Natural killer cell (primary cell): ENCODE data around the gene RAB3C. TPM values are rescaled to one million over a fixed set of nuclear protein-coding genes. Genes with fewer than 3 reads are reported as not detected.

ENCODE experiments used
- ATAC-seq, 3 donors: fragments of 150-1000 bp in 2 of 3; fragments of 200-7000 bp in 1 of 3; cut with Tn5 transposase; 1 replicate in 1 of 3; 2 replicates in 2 of 3; pipeline ENCODE4 v1.10.0; 2021; ENCODE audit warnings: mild to moderate bottlenecking in 2 of 3, moderate library complexity in 2 of 3
- DNase-seq, 2 donors: peaks; one replicate each; pipeline versions ENCODE4 v3.0.0 to v3.0.0-alpha.2; 2013 to 2021; ENCODE audit warnings: mixed read lengths in 1 of 2
- H3K27ac ChIP-seq: one replicate; pipeline ENCODE4 v1.5.1; 2013; ENCODE audit warnings: mild to moderate bottlenecking, low read length
- H3K27me3 ChIP-seq: one replicate; pipeline ENCODE4 v1.6.1; 2013; ENCODE audit warnings: low read length; ENCODE audit not compliant: control insufficient read depth, insufficient read depth
- H3K36me3 ChIP-seq: one replicate; pipeline ENCODE4 v1.6.1; 2013; ENCODE audit warnings: low read length; ENCODE audit not compliant: control insufficient read depth, insufficient read depth
- H3K4me1 ChIP-seq: one replicate; pipeline ENCODE4 v1.6.1; 2013; ENCODE audit warnings: low read length; ENCODE audit not compliant: control insufficient read depth, insufficient read depth
- H3K4me3 ChIP-seq: one replicate; pipeline ENCODE4 v1.5.1; 2013; ENCODE audit warnings: low read length
- H3K9me3 ChIP-seq: one replicate; pipeline ENCODE4 v1.6.1; 2013; ENCODE audit warnings: low read length; ENCODE audit not compliant: control insufficient read depth, insufficient read depth
- H3K27ac Mint-ChIP-seq, 2 donors: one replicate each; pipeline ENCODE4 v1.8.0; 2022; ENCODE audit warnings: mild to moderate bottlenecking in 2 of 2, mixed read lengths in 2 of 2, moderate library complexity in 1 of 2
- H3K27me3 Mint-ChIP-seq, 2 donors: one replicate each; pipeline ENCODE4 v1.8.0; 2022; ENCODE audit warnings: low read depth in 2 of 2, mixed read lengths in 2 of 2
- H3K36me3 Mint-ChIP-seq: one replicate; pipeline ENCODE4 v1.8.0; 2022; ENCODE audit warnings: mixed read lengths
- H3K4me1 Mint-ChIP-seq, 2 donors: one replicate each; pipeline ENCODE4 v1.8.0; 2022; ENCODE audit warnings: mixed read lengths in 2 of 2
- H3K4me3 Mint-ChIP-seq: one replicate; pipeline ENCODE4 v1.8.0; 2022; ENCODE audit warnings: mild to moderate bottlenecking, moderate library complexity, mixed read lengths
- H3K9me3 Mint-ChIP-seq, 2 donors: one replicate each; pipeline ENCODE4 v1.8.0; 2022; ENCODE audit warnings: mixed read lengths in 2 of 2
- CTCF ChIP-seq: fragments of 200-600 bp; IDR thresholded peaks from one replicate; pipeline ENCODE4 v1.8.0; 2022; ENCODE audit warnings: antibody characterized with exemption
- WGBS: methylation state at CpG from one replicate; pipeline ENCODE4 v1.1.7; 2013; ENCODE audit warnings: missing lambda C conversion rate; ENCODE audit not compliant: insufficient coverage; 5-methylcytosine and 5-hydroxymethylcytosine counted together
- intact Hi-C: fragments of 100-400 bp; cut with micrococcal nuclease; formaldehyde crosslinking; loops from one replicate; pipeline ENCODE4 v1.14.2; 2022
- total RNA-seq, 4 donors: library from RNA; stranded (reverse); fragments of 120-200 nt in 1 of 4; gene quantifications; one replicate each; pipeline versions ENCODE4 v1.2.3 to v1.2.4, GENCODE V29; 2013 to 2022

Gene RAB3C
- total RNA-seq, 3 donors from 2014 or later (not counting 1 experiment from before 2014, with no cell fraction given): 0.05 TPM; not detected in 2

- Mint-ChIP-seq H3K27me3 (no peaks in the 10 kb centered on the region), H3K4me3 (no peak overlapping the region), H3K27ac (no peak overlapping the region), H3K9me3 (peaks cover 0 to 2% of the 10 kb centered on the region in 2 donors), H3K36me3 (no peaks in the 10 kb centered on the region), H3K4me1 (no peaks in the 10 kb centered on the region)
- WGBS: no CpG with 5 or more reads among the region's 1 CpG
- no peak for DNase-seq
- Histone ChIP-seq H3K36me3 (no peaks in the 10 kb centered on the region), H3K27me3 (no peaks in the 10 kb centered on the region), H3K27ac (no peak overlapping the region), H3K4me3 (no peak overlapping the region), H3K9me3 (no peaks in the 10 kb centered on the region), H3K4me1 (no peaks in the 10 kb centered on the region)
- ATAC-seq: no peak
- intact Hi-C loops: no loop called here
- TF ChIP-seq CTCF: no peak
These were observed 37.5 kb downstream of the RAB3C start for GRCh38 chr5:58620336-58620735.

GRCh38 chr5:58622936-58623871 lies 40.3 kb downstream of the RAB3C start:
- peaks cover 0 to 2% of the 10 kb centered on the region in 2 donors for H3K9me3 Mint-ChIP-seq
- no peaks in the 10 kb centered on the region for H3K27me3 Mint-ChIP-seq
- TF ChIP-seq CTCF: no peak
- no peaks in the 10 kb centered on the region for H3K4me1 Mint-ChIP-seq
- H3K27me3 ChIP-seq: no peaks in the 10 kb centered on the region
- H3K4me1 ChIP-seq: no peaks in the 10 kb centered on the region
- H3K4me3 Mint-ChIP-seq: no peak overlapping the region
- 84% methylated on average over 2 of the region's 3 CpGs for WGBS
- no peak overlapping the region for H3K27ac ChIP-seq
- no peaks in the 10 kb centered on the region for H3K9me3 ChIP-seq
- H3K36me3 ChIP-seq: no peaks in the 10 kb centered on the region
- H3K4me3 ChIP-seq: no peak overlapping the region
- H3K36me3 Mint-ChIP-seq: no peaks in the 10 kb centered on the region
- H3K27ac Mint-ChIP-seq: no peak overlapping the region
- no peak for ATAC-seq
- no peak for DNase-seq
- intact Hi-C loops: no loop called here

- Mint-ChIP-seq H3K36me3 (no peaks in the 10 kb centered on the region), H3K27me3 (no peaks in the 10 kb centered on the region), H3K4me3 (no peak overlapping the region), H3K27ac (no peak overlapping the region), H3K9me3 (peaks cover 0 to 2% of the 10 kb centered on the region in 2 donors), H3K4me1 (no peaks in the 10 kb centered on the region)
- ATAC-seq (no peak), DNase-seq (no peak)
- 81% methylated on average over 4 of the region's 5 CpGs for WGBS
- H3K36me3 ChIP-seq: no peaks in the 10 kb centered on the region
- no peaks in the 10 kb centered on the region for H3K9me3 ChIP-seq
- intact Hi-C loops: no loop called here
- H3K27me3 ChIP-seq: no peaks in the 10 kb centered on the region
- no peaks in the 10 kb centered on the region for H3K4me1 ChIP-seq
- no peak for TF ChIP-seq CTCF
- no peak overlapping the region for H3K4me3 ChIP-seq
- H3K27ac ChIP-seq: no peak overlapping the region
These were observed 45.8 kb downstream of the RAB3C start for GRCh38 chr5:58628626-58629025.
